GM19035 (cell line): ENCODE data around the gene CDCP2.

Experiments
- ATAC-seq: cut with Tn5 transposase; IDR thresholded peaks from one replicate; pipeline ENCODE4 v1.9.1; 2021; ENCODE audit not compliant: unreplicated experiment

The CDCP2 gene

DNA sequence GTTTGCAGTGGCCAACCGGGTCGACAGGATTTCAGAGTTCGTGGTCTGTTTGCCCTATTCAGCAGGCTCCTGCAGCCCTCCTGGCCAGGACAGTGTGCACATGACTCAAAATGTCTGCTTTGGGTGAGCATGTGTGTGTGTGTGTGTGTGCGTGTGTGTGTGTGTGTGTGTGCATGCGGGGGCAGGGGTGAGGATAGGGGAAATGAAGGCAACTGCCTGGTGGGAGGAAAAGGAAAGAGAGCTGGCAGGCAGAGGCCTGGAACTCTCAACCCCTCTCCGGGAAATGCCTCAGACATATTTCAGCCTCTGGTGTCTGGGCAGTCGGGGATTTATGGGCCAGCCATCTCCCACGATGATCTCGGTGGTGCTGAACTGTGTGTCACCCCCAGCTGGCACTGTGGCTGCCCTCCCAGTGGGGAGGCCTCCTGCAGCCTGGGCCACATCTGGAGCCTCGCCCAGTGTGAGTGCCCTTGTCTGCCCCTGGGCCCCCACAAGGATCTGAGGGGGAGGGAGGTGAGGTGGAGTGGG is 15.2 kb downstream of the CDCP2 start:
- ATAC-seq: no peak

DNA sequence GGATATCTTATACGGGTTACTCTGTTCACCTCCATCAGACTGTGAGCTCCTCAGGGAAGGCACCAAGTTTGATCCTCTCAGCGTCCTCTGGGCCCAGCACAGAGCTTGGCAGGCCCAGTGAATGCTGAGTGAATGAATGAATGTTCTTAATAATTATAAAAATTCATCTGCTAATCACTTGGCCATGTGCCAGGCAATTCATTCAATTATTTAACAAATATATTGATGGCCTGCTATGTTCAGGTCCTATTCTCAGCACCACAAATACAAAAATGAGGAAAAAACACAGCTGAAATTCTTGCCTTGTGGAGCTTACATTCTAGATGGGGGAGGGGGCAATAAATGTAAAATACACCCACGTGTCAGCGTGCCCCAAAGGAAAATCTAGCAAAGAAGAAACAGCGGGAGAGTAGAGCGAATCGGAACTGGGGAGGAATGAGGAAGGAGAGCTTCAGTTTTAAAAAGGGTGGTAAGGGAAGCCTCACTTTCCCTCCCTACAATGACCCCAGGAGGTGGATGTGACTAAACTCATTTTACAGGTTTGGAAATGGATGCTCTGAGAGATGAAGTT is 15.8 kb downstream of the CDCP2 start:
- ATAC-seq: no peak

- no peak for ATAC-seq
Measured at GRCh38 chr1:54136269-54136896, 16.4 kb downstream of the CDCP2 start.

- ATAC-seq: no peak
Measured at GRCh38 chr1:54135436-54136120, 17.2 kb downstream of the CDCP2 start.

GRCh38 chr1:54134295-54134694 is 18.5 kb downstream of the CDCP2 start:
- ATAC-seq: no peak

- ATAC-seq: no peak
Measured at GRCh38 chr1:54132495-54132894, 20.3 kb downstream of the CDCP2 start.

GRCh38 chr1:54131419-54131818 is 21.4 kb downstream of the CDCP2 start:
- no peak for ATAC-seq

- ATAC-seq: no peak
Measured at GRCh38 chr1:54129858-54130257, 22.9 kb downstream of the CDCP2 start.

- no peak for ATAC-seq
Measured at GRCh38 chr1:54127594-54128300, 25.1 kb downstream of the CDCP2 start.

DNA sequence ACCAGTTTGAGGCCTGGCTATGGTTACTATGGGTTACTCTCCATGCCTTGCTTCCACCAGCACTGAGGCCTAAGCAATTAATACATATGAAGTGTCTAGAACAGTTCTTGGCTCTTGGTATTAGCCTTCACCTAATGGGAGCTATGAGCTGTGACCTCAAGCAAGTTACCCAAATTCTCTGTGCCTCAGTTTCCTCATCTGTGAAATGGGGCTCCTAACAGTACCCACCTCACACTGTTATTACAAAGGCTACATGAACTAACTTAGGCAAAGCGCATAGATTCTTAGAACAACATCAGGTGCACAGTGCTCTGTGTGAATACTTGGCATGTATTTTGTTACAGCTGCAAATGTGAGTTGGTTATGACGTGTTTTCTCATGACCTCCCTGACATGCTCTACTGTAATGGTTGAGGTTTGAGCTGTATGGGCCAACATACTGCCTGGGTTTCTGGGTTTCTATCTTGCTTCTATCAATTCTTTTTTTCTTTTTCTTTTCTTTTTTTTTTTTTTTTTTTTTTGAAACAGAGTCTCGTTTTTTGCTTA is 26.5 kb downstream of the CDCP2 start:
- no peak for ATAC-seq

DNA sequence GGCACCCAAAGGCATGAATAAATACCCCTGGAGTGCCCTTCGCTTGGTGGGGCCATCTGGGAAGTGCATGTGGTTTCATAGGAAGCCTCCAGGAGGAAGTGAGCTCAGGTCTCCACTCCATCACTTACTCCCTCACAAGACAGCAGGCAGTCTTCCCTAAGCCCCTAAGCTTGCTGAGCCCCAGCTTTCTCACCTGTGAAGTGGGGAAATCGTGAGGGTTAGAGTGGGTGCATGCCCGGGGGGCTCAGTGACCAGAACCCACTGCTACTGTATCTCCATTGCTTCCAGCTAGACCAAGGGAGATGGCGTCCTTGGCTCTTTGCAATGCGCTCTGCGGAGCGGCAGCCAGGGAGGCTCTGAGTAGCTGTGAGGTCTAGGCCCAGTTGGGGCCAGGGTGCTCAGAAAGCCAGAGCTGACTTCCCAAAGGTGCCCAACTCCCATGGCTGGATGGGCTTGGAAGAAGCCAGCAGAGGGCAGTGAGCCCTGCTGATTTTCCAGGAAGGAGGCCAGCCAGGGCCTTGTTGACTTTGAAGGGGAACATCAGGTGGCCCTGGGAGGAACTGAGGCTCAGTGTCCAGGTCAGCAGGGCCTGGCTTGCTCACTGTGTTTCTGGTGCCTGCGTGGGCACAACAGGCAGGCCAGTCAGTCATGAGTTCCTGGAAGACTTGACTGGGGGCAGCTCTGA is 27.3 kb downstream of the CDCP2 start:
- no peak for ATAC-seq

DNA sequence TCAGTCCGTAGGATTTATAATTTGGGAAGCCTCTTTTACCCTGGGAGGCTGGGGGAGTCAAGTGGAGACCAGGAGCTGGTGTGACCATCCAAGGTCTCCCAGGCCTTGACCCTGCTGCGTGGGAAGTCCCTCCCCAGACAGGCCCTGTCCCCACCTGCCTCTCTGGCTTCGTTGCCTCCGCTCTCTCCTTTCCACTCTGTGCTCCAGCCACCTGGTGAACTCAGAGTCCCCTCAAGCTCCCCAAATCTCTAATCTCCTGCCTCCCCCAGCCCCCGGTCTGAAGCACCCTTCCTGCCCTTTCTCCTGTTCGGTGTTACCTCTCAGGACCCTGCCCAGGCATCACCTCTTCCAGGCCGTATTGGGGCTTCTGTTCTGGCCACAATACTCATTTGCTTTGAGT is 27.9 kb downstream of the CDCP2 start:
- no peak for ATAC-seq

- no peak for ATAC-seq
Measured at GRCh38 chr1:54124472-54124871, 28.3 kb downstream of the CDCP2 start.

DNA sequence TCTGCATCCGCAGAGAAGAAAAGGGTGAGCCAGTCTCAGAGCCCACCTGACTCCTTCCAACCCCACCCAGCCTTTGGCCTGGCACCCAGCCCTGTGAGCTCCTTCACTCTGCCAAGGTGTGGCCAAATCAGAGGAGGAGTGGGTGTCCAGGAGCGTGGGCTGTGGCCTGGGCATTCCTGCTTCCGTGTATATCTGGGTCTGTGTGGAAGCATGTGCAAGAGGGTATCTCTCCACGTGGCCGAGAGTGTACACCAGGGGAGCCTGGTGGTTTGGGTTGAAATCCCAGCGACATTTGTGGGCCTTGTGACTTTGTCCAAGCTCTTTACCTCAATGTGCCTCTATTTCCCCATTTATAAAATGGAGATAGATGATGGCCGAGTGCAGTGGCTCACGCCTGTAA is 29.8 kb downstream of the CDCP2 start:
- no peak for ATAC-seq

- no peak for ATAC-seq
Measured at GRCh38 chr1:54122135-54122751, 30.6 kb downstream of the CDCP2 start.

GRCh38 chr1:54121482-54122134 is 31.2 kb downstream of the CDCP2 start:
- ATAC-seq: no peak

- ATAC-seq: no peak
Measured at GRCh38 chr1:54120698-54121481, 31.9 kb downstream of the CDCP2 start.

DNA sequence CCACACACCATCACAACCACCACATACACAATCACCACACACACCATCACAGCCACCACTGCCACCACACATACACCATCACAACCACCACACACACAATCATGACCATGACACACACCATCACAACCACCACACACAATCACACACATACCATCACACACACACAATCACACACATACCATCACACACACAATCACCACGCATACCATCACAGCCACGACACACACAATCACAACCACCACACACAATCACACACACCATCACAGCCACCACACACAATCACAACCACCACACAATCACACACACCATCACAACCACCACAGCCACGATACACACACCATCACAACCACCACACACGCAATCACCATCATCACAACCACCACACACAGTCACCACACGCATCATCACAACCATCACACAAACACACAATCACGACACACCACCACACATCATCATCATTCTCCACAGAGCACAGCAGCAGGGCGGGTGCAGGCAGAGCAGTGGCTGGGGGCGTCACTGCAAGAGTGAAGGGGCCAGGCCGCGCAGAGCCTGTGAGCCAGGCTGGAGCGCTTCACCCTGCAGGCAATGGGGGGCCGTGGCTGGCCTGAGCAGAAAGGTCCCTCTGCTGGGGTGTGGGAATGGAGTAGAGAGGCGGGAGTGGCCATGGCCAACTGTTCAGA is 32.6 kb downstream of the CDCP2 start:
- no peak for ATAC-seq

- ATAC-seq: no peak
Measured at GRCh38 chr1:54118704-54119103, 34.1 kb downstream of the CDCP2 start.
